Transverse colon (tissue), 4 donors: ENCODE measurements around the gene GABRG3. TPM values are rescaled to one million over a fixed set of nuclear protein-coding genes. Genes with fewer than 3 reads are reported as not detected.

Experiments
- DNase-seq: peaks from one replicate; pipeline ENCODE4 v3.0.0-alpha.2; 2019
- H3K27ac ChIP-seq, 4 donors: fragments of 200-600 bp; sonication (generic); 2 replicates each; pipeline ENCODE4 v1.5.1; 2016 to 2018; ENCODE audit warnings: inconsistent platforms in 4 of 4
- H3K27me3 ChIP-seq: fragments of 200-600 bp; sonication (generic); 2 replicates; pipeline ENCODE4 v1.5.1; 2017; ENCODE audit warnings: inconsistent platforms
- H3K36me3 ChIP-seq, 4 donors: fragments of 200-600 bp; sonication (generic); 2 replicates each; pipeline ENCODE4 v1.5.1; 2017 to 2019; ENCODE audit warnings: inconsistent platforms in 4 of 4
- H3K4me1 ChIP-seq, 4 donors: fragments of 200-600 bp; sonication (generic); 2 replicates each; pipeline ENCODE4 v1.5.1; 2017 to 2020; ENCODE audit warnings: inconsistent platforms in 4 of 4
- H3K4me3 ChIP-seq, 4 donors: fragments of 200-600 bp; sonication (generic); 1 replicate in 1 of 4; 2 replicates in 3 of 4; pipeline versions ENCODE4 v1.5.1 to v1.6.1; 2017 to 2019; ENCODE audit warnings: inconsistent platforms in 4 of 4
- H3K9me3 ChIP-seq, 2 donors: fragments of 200-600 bp; sonication (generic); 2 replicates each; pipeline ENCODE4 v1.5.1; 2017 to 2019; ENCODE audit warnings: inconsistent platforms in 2 of 2
- EP300 ChIP-seq: sonication (generic); formaldehyde crosslinking; IDR thresholded peaks from one replicate; pipeline ENCODE4 v1.6.1; 2017; ENCODE audit warnings: antibody characterized with exemption, low read depth
- POLR2A ChIP-seq: fragments of 450-650 bp; IDR thresholded peaks from one replicate; pipeline ENCODE4 v1.6.1; 2016; ENCODE audit warnings: antibody characterized with exemption, mild to moderate bottlenecking, moderate library complexity
- POLR2AphosphoS5 ChIP-seq, 3 donors: sonication (generic); formaldehyde crosslinking; IDR thresholded peaks; one replicate each; pipeline ENCODE4 v1.6.1; 2016; ENCODE audit warnings: antibody characterized with exemption in 3 of 3
- WGBS, 2 donors: methylation state at CpG; one replicate each; pipeline ENCODE4 v1.1.5; 2018; ENCODE audit warnings: low coverage in 1 of 2; 5-methylcytosine and 5-hydroxymethylcytosine counted together
- in situ Hi-C, 4 donors: fragments of 200-750 bp; cut with MboI; loops; one replicate each; pipeline versions ENCODE4 v1.15.0 to v1.15.1; 2017; ENCODE audit warnings: low sequenced_read_pairs in 3 of 4, low pct_ligation_motif_present in 1 of 4, low pct_unique_long_range_greater_than_20kb in 1 of 4
- intact Hi-C: fragments of 100-400 bp; cut with DNase I; formaldehyde crosslinking; loops from one replicate; pipeline ENCODE4 v1.15.1; 2023; ENCODE audit warnings: low total_unique reads
- total RNA-seq, 4 donors: library from RNA; depleted of rRNA; stranded (reverse); fragments of >200 nt; gene quantifications; one replicate each; pipeline ENCODE4 v1.1.0, GENCODE V29; 2016
- TF ChIP-seq, protein P1 (sequence below), 5 experiments: fragments of 200-600 bp in 3 of 5; fragments of 450-650 bp in 2 of 5; sonication (generic) in 3 of 5; IDR thresholded peaks; 1 replicate in 2 of 5; 2 replicates in 3 of 5; pipeline ENCODE4 v1.5.1; 2016 to 2017; ENCODE audit warnings: antibody characterized with exemption in 5 of 5, inconsistent platforms in 3 of 5, mild to moderate bottlenecking in 2 of 5, moderate library complexity in 1 of 5

The GABRG3 gene
- total RNA-seq, 4 donors from 2014 or later, result not detected

- TF ChIP-seq POLR2A, result no peak
- no peak for TF ChIP-seq EP300
- no peak for TF ChIP-seq POLR2AphosphoS5 (IDR thresholded peaks at IDR 0.05)
- TF ChIP-seq, protein P1, sequence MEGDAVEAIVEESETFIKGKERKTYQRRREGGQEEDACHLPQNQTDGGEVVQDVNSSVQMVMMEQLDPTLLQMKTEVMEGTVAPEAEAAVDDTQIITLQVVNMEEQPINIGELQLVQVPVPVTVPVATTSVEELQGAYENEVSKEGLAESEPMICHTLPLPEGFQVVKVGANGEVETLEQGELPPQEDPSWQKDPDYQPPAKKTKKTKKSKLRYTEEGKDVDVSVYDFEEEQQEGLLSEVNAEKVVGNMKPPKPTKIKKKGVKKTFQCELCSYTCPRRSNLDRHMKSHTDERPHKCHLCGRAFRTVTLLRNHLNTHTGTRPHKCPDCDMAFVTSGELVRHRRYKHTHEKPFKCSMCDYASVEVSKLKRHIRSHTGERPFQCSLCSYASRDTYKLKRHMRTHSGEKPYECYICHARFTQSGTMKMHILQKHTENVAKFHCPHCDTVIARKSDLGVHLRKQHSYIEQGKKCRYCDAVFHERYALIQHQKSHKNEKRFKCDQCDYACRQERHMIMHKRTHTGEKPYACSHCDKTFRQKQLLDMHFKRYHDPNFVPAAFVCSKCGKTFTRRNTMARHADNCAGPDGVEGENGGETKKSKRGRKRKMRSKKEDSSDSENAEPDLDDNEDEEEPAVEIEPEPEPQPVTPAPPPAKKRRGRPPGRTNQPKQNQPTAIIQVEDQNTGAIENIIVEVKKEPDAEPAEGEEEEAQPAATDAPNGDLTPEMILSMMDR (IDR thresholded peaks at IDR 0.05), result no peak
- H3K4me3 ChIP-seq, result no peak overlapping the region
- intact Hi-C loops, result no loop called here
- DNase-seq, result no peak
- peaks cover 3 to 8% of the 10 kb centered on the region in 2 donors for H3K9me3 ChIP-seq
- 73 to 85% methylated on average over 8 of the region's 8 CpGs for WGBS, 2 donors
- no peaks in the 10 kb centered on the region for H3K27me3 ChIP-seq
- H3K36me3 ChIP-seq, result no peaks in the 10 kb centered on the region
- no peak overlapping the region for H3K27ac ChIP-seq
- no peaks in the 10 kb centered on the region for H3K4me1 ChIP-seq
- in situ Hi-C loops, result loop anchor here in 2 of 4 donors (25.0 kb wide), 2 partner anchors 286 to 361 kb away; no protein-coding TSS in a partner anchor
Measured at GRCh38 chr15:27398631-27399161, 427.7 kb downstream of the GABRG3 start.

DNA sequence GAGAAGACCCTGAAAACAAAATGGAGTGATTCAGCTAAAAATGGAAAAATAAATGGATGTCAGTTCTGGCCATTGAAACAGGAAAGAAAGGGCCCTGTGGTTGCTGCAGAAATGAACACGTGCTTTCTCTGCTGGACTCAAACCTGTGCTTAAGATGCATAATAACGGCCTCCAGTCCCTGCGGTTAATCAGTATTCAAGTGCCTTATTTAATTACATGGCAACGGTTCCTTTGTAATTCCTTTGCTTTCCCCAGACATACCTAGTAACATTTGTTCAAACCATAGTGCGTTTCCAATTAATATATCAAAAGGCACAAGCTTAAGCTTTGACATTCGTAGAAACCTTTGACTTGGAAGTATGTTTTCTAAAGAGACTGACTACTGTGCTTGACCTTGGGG is 428.3 kb downstream of the GABRG3 start:
- in situ Hi-C loops, result loop anchor here in 2 of 4 donors (25.0 kb wide), 2 partner anchors 287 to 362 kb away; no protein-coding TSS in a partner anchor
- Histone ChIP-seq H3K27ac (no peak overlapping the region), H3K36me3 (no peaks in the 10 kb centered on the region), H3K4me1 (no peaks in the 10 kb centered on the region), H3K4me3 (no peak overlapping the region), H3K9me3 (peaks cover 0 to 8% of the 10 kb centered on the region in 2 donors), H3K27me3 (no peaks in the 10 kb centered on the region)
- intact Hi-C loops, result no loop called here
- 69 to 77% methylated on average over 6 of the region's 6 CpGs for WGBS, 2 donors
- no peak for DNase-seq
- TF ChIP-seq, protein P1 (IDR thresholded peaks at IDR 0.05), result no peak
- TF ChIP-seq POLR2A (no peak), EP300 (no peak), POLR2AphosphoS5 (IDR thresholded peaks at IDR 0.05) (no peak)

DNA sequence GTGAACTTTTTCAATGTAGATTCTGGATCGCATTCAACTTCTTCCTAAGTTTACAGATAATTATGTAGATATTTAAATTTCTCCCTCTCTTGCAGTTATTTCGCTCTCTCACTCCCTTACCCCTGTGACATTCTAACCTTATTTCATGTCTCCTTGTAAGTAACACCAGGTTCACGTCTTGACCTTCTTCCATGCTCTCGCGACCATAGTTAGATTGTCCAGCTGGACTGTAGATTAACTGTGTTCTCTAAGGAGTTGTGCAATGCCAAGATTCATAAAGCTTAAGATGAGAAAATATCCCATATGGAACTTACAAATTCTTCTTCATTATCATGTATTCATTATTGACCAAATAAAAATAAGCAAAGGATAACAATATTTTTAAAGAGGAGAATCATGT is 430.5 kb downstream of the GABRG3 start:
- TF ChIP-seq POLR2AphosphoS5 (IDR thresholded peaks at IDR 0.05), result no peak
- TF ChIP-seq, protein P1 (IDR thresholded peaks at IDR 0.05), result no peak
- no peak for TF ChIP-seq POLR2A
- no peak for TF ChIP-seq EP300
- no peaks in the 10 kb centered on the region for H3K36me3 ChIP-seq
- no peaks in the 10 kb centered on the region for H3K4me1 ChIP-seq
- in situ Hi-C loops (no loop called here), intact Hi-C loops (no loop called here)
- 71 to 77% methylated on average over 1 to 5 of the region's 5 CpGs for WGBS, 2 donors
- H3K4me3 ChIP-seq, result no peak overlapping the region
- no peaks in the 10 kb centered on the region for H3K27me3 ChIP-seq
- no peak overlapping the region for H3K27ac ChIP-seq
- DNase-seq, result no peak
- H3K9me3 ChIP-seq, result peaks cover 0 to 4% of the 10 kb centered on the region in 2 donors

DNA sequence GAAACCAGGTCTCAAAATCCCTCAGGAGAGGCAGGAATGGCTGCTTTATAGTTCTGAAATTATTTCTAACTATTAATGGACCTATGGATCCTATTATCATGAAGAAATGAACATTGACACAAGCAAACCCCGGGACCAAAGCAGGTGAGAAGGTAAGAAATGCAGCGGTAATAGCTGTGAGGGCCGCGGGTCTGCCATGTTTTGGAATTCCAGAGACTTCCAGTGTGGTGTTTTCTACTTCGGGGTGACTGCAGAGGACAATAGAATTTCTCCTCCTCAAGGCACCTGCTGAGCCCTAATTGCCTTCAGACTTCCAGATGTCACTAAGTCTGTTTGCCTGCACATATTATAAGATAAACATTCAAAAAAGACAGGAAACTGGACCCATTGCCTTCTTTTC is 437.4 kb downstream of the GABRG3 start:
- Histone ChIP-seq H3K27me3 (no peaks in the 10 kb centered on the region), H3K4me1 (no peaks in the 10 kb centered on the region), H3K36me3 (no peaks in the 10 kb centered on the region), H3K4me3 (no peak overlapping the region), H3K27ac (no peak overlapping the region), H3K9me3 (peaks cover 0 to 2% of the 10 kb centered on the region in 2 donors)
- DNase-seq, result no peak
- WGBS, 2 donors, result 77 to 88% methylated on average over 5 of the region's 5 CpGs
- intact Hi-C loops (no loop called here), in situ Hi-C loops (no loop called here)
- TF ChIP-seq EP300, result no peak
- no peak for TF ChIP-seq POLR2AphosphoS5 (IDR thresholded peaks at IDR 0.05)
- TF ChIP-seq, protein P1 (IDR thresholded peaks at IDR 0.05), result no peak
- TF ChIP-seq POLR2A, result no peak
